ENCODE results near the gene SYNE4.

SYNE4 gene

GRCh38 chr19:36026091-36026876 lies 17.7 kb upstream of the SYNE4 start:
- no peak for DNase-seq (ENCODE audit: low read depth)

- no peak for DNase-seq (ENCODE audit: low read depth)
Observed at GRCh38 chr19:36025541-36025940, 16.9 kb upstream of the SYNE4 start.

DNA sequence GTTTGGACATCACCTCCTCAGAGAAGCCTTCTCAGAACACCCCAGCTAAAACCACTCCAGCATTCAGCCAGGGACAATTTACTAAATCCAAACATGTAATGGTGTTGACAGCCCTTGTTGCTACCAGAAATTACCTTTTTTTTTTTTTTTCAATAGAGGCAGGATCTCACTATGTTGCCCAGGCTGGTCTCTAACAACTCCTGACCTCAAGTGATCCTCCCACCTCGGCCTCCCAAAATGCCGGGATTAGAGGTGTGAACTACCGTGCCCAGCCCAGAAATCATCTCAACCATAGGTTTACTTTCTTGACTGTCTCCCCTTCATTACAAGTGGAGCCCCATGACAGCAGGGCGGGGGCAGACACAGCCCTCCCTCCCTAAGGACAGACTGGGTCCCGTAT lies 14.8 kb upstream of the SYNE4 start:
- DNase-seq (ENCODE audit: low read depth) = no peak

DNA sequence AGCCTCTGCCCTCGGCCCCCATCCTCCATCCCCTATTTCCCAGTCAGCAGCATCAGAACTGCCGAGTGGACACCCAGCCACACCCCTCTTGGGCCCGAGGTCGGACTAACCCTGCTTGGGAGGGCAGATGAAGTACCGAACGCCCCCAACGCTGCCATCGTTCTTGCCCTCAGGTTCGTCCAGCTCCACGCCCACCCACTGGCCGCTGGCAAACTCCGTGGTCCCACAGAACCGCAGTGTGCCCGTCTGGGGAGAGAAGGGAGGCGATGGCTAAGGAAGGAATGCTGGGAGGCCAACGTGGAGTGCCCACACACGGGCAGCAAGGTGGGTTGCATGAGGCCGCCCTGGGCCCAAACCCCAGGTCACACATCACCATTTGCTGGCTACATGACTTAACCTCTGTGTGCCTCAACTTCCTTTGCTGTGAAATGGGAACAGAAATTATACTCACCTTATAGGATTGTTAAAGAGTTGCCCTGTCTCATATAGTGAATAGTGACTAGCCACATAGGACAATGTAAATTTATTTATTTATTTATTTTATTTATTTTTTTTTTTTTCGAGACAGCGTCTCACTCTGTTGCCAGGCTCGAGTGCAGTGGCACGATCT lies 10.6 kb upstream of the SYNE4 start:
- no peak for DNase-seq (ENCODE audit: low read depth)

- peak; percentile 99 for DNase-seq (ENCODE audit: low read depth)
Observed at GRCh38 chr19:36014012-36014924, 5.7 kb upstream of the SYNE4 start, which contains the start of gene ALKBH6. Gene ALKBH6 (minus strand): TSS chr19:36014213. CDS start chr19:36013397, 816 bp downstream.

GRCh38 chr19:36013280-36014011 lies 4.8 kb upstream of the SYNE4 start:
- DNase-seq (ENCODE audit: low read depth) = no peak

DNA sequence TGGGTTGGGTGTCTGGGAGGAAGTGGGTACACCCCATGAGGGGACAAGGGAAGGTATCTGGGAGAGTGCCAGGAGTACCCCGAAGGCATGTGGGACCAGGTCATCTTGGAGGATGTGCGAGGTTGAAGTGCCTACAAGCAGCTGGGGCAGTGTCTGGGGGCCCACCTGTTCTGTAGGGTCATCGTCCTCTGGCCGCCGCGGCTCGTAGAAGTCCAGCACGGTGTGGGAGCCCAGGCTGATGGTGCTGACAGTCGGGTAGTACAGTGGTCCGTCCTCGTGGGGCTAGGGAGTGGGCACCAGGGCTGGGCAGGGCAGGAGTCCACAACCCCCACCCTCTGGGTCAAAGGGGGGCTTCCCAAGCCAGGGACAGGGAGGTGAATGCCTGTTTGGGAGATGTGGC lies 1.8 kb upstream of the SYNE4 start:
- DNase-seq (ENCODE audit: low read depth) = no peak

GRCh38 chr19:36009633-36010379 lies 1.2 kb upstream of the SYNE4 start:
- no peak for DNase-seq (ENCODE audit: low read depth)

DNA sequence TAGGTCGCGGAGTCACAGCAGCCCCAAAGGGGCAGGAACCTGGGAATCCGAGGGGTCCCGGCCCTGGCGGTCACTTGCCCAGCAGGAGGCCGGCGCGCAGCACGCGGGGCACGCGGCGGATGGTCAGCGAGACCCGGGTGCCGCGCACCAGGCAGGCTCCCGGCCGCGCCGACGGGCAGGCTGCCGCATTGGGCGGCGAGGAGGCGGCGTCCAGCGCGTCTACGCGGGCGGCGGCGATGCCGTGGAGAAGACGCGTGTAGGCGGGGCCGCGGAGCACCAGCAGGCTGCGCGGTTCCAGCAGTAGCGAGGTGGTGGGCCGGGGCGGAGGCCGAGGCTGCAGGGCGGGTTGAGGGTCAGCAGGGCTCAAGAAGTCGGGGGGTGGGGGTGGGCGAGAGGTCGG lies 607 bp upstream of the SYNE4 start:
- peak; percentile 72 for DNase-seq (ENCODE audit: low read depth)

DNA sequence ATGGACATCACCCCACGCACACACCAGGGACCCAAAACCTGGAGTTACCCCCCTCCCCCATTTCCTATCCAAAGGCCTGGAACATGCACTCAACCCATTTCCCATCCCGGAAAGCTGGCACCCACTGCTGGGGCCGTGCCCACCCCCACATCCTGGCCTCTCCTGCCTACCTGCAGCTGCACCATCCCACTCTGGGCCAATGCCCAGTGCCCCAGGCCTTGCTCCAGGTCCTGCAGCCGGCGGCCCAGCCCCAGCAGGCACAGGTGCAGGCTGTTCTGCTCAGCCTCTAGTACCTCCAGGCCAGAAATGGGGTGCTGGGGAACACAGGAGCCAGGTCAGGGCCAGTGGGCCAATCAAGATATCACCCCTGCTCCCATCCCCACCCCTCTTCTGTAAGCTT lies 1.7 kb downstream of the SYNE4 start:
- DNase-seq (ENCODE audit: low read depth) = no peak

GRCh38 chr19:36003284-36003683 lies 5.3 kb downstream of the SYNE4 start:
- DNase-seq (ENCODE audit: low read depth) = no peak

DNA sequence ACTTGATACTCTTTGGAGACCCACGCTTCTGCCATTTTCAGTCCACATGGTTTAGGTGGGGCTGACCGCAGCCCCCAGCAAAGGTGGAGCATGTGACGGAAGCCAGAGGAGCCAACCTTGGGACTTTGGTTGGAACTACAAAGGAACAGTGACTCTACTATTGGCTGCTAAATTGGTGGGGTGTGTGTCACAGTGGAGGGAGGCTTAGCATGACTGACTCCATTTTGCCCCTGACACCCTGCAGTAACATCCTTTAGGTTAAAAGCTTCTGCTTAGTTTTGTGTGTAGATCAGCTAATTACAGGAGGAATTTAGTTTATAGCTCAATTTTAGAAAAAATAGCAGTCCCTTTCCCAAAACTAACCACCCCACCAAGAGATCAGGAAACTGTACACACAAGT lies 7.0 kb downstream of the SYNE4 start:
- no peak for DNase-seq (ENCODE audit: low read depth)

DNA sequence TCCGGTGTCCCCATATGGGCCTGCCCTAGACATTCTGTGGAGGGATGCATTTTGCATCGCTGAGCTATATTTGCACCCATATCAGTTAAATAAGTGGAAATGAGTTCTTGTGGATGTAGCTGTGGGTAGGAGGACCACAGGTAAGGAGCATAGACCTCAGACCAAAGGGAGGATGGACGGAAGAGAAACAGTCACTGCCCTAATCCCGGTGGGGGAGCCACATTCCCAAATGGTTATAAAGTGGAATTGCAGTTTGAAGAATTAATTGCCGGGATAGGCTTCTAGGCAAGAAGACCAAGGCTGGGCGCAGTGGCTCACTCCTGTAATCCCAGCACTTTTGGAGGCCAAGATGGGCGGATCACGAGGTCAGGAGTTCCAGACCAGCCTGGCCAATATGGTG lies 11.8 kb downstream of the SYNE4 start:
- DNase-seq (ENCODE audit: low read depth) = no peak

GRCh38 chr19:35995048-35995993 lies 13.3 kb downstream of the SYNE4 start, which contains the start of gene SDHAF1:
Gene SDHAF1 (plus strand): TSS chr19:35995188. CDS start chr19:35995275, 87 bp downstream.
- peak; percentile 94 for DNase-seq (ENCODE audit: low read depth)

- DNase-seq (ENCODE audit: low read depth) = peak; percentile 13
Observed at GRCh38 chr19:35993923-35994598, 14.6 kb downstream of the SYNE4 start.

- no peak for DNase-seq (ENCODE audit: low read depth)
Observed at GRCh38 chr19:35992907-35993765, 15.5 kb downstream of the SYNE4 start.

- no peak for DNase-seq (ENCODE audit: low read depth)
Observed at GRCh38 chr19:35991731-35992450, 16.7 kb downstream of the SYNE4 start.
